ENCODE data around the gene MRTFB.

DNA sequence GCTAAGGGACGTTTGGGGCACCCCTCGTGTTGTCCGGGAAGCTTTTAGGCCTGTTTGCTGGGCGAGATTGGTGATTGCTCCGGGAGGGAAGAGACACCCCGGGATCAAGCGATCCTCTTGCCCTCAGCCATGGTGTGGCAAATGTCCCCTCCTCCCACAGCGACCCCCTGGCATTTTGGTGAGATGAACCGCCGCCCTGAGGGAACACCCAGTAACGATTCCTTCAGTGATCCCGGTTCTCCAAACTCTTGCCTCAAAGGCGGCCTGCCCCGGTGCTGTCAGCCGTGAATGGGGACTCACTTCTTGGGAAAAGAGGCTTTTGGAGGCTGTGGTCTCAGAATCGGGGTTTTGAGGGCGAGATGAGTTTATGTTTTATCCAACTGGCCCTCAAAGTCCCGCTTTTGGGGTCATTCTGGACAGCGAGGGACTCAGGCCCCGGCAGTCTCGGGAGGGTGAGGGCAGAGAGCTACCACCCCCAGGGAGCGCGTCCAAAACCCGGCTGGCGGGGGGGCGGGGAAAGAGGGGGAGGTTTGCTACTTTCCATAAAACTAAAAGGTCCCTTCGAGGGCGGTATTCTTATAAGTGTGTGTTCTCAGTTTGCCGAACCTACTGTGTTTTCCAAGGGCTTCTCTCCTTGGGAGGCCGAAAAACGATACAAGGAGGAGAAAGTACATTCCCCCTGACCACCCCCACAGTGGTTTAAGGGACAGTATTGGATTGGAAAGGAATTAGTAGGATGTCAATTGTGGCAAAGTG lies 232.7 kb downstream of the MRTFB start:
- TF ChIP-seq, protein P1, sequence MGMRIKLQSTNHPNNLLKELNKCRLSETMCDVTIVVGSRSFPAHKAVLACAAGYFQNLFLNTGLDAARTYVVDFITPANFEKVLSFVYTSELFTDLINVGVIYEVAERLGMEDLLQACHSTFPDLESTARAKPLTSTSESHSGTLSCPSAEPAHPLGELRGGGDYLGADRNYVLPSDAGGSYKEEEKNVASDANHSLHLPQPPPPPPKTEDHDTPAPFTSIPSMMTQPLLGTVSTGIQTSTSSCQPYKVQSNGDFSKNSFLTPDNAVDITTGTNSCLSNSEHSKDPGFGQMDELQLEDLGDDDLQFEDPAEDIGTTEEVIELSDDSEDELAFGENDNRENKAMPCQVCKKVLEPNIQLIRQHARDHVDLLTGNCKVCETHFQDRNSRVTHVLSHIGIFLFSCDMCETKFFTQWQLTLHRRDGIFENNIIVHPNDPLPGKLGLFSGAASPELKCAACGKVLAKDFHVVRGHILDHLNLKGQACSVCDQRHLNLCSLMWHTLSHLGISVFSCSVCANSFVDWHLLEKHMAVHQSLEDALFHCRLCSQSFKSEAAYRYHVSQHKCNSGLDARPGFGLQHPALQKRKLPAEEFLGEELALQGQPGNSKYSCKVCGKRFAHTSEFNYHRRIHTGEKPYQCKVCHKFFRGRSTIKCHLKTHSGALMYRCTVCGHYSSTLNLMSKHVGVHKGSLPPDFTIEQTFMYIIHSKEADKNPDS (CRISPR knock-in tag; IDR thresholded peaks at IDR 0.05) = no peak
- TF ChIP-seq ZNF589 (CRISPR knock-in tag; conservative IDR thresholded peaks at IDR 0.05) = no peak
- TF ChIP-seq NR3C1 (CRISPR knock-in tag; IDR thresholded peaks at IDR 0.05) = no peak
- TF ChIP-seq, protein P2, sequence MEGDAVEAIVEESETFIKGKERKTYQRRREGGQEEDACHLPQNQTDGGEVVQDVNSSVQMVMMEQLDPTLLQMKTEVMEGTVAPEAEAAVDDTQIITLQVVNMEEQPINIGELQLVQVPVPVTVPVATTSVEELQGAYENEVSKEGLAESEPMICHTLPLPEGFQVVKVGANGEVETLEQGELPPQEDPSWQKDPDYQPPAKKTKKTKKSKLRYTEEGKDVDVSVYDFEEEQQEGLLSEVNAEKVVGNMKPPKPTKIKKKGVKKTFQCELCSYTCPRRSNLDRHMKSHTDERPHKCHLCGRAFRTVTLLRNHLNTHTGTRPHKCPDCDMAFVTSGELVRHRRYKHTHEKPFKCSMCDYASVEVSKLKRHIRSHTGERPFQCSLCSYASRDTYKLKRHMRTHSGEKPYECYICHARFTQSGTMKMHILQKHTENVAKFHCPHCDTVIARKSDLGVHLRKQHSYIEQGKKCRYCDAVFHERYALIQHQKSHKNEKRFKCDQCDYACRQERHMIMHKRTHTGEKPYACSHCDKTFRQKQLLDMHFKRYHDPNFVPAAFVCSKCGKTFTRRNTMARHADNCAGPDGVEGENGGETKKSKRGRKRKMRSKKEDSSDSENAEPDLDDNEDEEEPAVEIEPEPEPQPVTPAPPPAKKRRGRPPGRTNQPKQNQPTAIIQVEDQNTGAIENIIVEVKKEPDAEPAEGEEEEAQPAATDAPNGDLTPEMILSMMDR (CRISPR knock-in tag; IDR thresholded peaks at IDR 0.05) = 0 out of 2 replicates have a peak, but pooled peaks have one; percentile 19
- no peak for TF ChIP-seq ZNF7 (CRISPR knock-in tag; IDR thresholded peaks at IDR 0.05)
- TF ChIP-seq TAF15 (IDR thresholded peaks at IDR 0.05; ENCODE audit: low read depth, low read length, poor library complexity, severe bottlenecking) = no peak
- TF ChIP-seq, protein P3, sequence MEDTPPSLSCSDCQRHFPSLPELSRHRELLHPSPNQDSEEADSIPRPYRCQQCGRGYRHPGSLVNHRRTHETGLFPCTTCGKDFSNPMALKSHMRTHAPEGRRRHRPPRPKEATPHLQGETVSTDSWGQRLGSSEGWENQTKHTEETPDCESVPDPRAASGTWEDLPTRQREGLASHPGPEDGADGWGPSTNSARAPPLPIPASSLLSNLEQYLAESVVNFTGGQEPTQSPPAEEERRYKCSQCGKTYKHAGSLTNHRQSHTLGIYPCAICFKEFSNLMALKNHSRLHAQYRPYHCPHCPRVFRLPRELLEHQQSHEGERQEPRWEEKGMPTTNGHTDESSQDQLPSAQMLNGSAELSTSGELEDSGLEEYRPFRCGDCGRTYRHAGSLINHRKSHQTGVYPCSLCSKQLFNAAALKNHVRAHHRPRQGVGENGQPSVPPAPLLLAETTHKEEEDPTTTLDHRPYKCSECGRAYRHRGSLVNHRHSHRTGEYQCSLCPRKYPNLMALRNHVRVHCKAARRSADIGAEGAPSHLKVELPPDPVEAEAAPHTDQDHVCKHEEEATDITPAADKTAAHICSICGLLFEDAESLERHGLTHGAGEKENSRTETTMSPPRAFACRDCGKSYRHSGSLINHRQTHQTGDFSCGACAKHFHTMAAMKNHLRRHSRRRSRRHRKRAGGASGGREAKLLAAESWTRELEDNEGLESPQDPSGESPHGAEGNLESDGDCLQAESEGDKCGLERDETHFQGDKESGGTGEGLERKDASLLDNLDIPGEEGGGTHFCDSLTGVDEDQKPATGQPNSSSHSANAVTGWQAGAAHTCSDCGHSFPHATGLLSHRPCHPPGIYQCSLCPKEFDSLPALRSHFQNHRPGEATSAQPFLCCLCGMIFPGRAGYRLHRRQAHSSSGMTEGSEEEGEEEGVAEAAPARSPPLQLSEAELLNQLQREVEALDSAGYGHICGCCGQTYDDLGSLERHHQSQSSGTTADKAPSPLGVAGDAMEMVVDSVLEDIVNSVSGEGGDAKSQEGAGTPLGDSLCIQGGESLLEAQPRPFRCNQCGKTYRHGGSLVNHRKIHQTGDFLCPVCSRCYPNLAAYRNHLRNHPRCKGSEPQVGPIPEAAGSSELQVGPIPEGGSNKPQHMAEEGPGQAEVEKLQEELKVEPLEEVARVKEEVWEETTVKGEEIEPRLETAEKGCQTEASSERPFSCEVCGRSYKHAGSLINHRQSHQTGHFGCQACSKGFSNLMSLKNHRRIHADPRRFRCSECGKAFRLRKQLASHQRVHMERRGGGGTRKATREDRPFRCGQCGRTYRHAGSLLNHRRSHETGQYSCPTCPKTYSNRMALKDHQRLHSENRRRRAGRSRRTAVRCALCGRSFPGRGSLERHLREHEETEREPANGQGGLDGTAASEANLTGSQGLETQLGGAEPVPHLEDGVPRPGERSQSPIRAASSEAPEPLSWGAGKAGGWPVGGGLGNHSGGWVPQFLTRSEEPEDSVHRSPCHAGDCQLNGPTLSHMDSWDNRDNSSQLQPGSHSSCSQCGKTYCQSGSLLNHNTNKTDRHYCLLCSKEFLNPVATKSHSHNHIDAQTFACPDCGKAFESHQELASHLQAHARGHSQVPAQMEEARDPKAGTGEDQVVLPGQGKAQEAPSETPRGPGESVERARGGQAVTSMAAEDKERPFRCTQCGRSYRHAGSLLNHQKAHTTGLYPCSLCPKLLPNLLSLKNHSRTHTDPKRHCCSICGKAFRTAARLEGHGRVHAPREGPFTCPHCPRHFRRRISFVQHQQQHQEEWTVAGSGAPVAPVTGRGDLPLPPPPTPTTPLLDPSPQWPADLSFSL (CRISPR knock-in tag; IDR thresholded peaks at IDR 0.05) = no peak
- TF ChIP-seq MXI1 (IDR thresholded peaks at IDR 0.05; ENCODE audit: borderline replicate concordance, low read depth, low read length) = no peak
- no peak for TF ChIP-seq ZNF260 (CRISPR knock-in tag; IDR thresholded peaks at IDR 0.05; ENCODE audit: borderline replicate concordance, low read depth)
- no peak for TF ChIP-seq ZNF333 (CRISPR knock-in tag; IDR thresholded peaks at IDR 0.05; ENCODE audit: borderline replicate concordance)
- no peak for TF ChIP-seq NR1H2 (CRISPR knock-in tag; IDR thresholded peaks at IDR 0.05; ENCODE audit: borderline replicate concordance, low read depth)
- no peak for TF ChIP-seq BHLHE40 (IDR thresholded peaks at IDR 0.05; ENCODE audit: low read length)

Measured in HepG2 (cell line).